Esophagus squamous epithelium (tissue), 4 donors: ENCODE data around the gene FRMD1.

Experiments
- POLR2A ChIP-seq, 4 donors: fragments of 450-650 bp; IDR thresholded peaks; one replicate each; pipeline ENCODE4 v1.6.1; 2017; ENCODE audit warnings: antibody characterized with exemption in 4 of 4, mild to moderate bottlenecking in 4 of 4, moderate library complexity in 3 of 4
- TF ChIP-seq, protein P1 (sequence below), 6 experiments: fragments of 450-650 bp in 4 of 6; fragments of 200-600 bp in 2 of 6; sonication (generic) in 2 of 6; IDR thresholded peaks; one replicate each; pipeline ENCODE4 v1.5.1; 2016 to 2019; ENCODE audit warnings: antibody characterized with exemption in 6 of 6, mild to moderate bottlenecking in 4 of 6, moderate library complexity in 4 of 6

DNA sequence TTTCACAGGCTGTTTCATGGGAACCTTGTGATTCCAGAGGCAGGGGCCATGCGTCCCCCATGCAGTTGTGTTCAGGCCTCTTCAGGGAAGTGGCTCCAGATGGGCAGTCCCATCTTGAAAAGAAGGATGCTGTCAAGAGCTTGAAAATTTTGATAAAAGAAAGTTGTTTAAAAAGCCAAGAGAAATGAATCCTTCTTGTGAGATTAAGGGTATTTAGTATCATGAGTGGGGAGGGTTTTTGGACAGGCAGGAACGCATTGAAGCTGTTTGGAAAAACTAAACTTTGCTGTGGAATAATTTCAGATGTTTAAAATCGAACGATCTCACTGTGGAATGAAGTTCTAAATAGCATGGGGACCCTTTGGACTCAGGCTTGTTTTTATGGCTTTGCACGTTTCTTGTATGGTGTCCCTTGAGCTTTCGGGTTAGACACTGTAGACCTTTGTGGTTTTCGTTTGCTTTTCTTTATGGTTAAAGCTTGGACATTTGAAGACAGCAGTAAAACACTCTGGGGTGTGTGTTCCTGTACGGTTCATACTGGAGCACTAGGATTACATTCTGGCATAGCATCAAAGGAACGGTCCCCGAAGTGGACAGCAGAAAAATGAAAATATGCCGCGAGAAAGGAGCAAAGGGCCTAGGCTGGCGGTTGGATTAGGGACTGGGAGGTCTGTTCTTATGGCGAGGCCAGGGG is 63.4 kb downstream of the FRMD1 start:
- TF ChIP-seq, protein P1, sequence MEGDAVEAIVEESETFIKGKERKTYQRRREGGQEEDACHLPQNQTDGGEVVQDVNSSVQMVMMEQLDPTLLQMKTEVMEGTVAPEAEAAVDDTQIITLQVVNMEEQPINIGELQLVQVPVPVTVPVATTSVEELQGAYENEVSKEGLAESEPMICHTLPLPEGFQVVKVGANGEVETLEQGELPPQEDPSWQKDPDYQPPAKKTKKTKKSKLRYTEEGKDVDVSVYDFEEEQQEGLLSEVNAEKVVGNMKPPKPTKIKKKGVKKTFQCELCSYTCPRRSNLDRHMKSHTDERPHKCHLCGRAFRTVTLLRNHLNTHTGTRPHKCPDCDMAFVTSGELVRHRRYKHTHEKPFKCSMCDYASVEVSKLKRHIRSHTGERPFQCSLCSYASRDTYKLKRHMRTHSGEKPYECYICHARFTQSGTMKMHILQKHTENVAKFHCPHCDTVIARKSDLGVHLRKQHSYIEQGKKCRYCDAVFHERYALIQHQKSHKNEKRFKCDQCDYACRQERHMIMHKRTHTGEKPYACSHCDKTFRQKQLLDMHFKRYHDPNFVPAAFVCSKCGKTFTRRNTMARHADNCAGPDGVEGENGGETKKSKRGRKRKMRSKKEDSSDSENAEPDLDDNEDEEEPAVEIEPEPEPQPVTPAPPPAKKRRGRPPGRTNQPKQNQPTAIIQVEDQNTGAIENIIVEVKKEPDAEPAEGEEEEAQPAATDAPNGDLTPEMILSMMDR (IDR thresholded peaks at IDR 0.05): no peak
- TF ChIP-seq POLR2A (IDR thresholded peaks at IDR 0.05): no peak
